Heart left ventricle (tissue), 16 donors: ENCODE data around the gene SEH1L. TPM values are rescaled to one million over a fixed set of nuclear protein-coding genes. Genes with fewer than 3 reads are reported as not detected.
A peak's percentile ranks its signal among the peaks of the same experiment; 100 is the strongest.

Source experiments
- ATAC-seq, 4 donors: fragments of 200-7000 bp; cut with Tn5 transposase; one replicate each; pipeline ENCODE4 v1.9.1; 2020 to 2022; ENCODE audit warnings: moderate library complexity in 4 of 4, mild to moderate bottlenecking in 3 of 4, moderate number of reproducible peaks in 1 of 4
- DNase-seq, 5 donors: peaks; one replicate each; pipeline ENCODE4 v3.0.0-alpha.2; 2020
- H3K27ac ChIP-seq, 12 donors: fragments of 200-600 bp; sonication (generic) in 4 of 12; one replicate each; pipeline versions ENCODE4 v1.5.0 to v1.8.0; 2016 to 2022; ENCODE audit warnings: mild to moderate bottlenecking in 2 of 12
- H3K27me3 ChIP-seq, 9 donors: fragments of 200-600 bp; sonication (generic) in 2 of 9; one replicate each; pipeline versions ENCODE4 v1.5.1 to v1.8.0; 2016 to 2022; ENCODE audit warnings: mild to moderate bottlenecking in 3 of 9
- H3K36me3 ChIP-seq, 9 donors: fragments of 200-600 bp; sonication (generic) in 2 of 9; one replicate each; pipeline versions ENCODE4 v1.5.0 to v1.8.0; 2018 to 2022; ENCODE audit warnings: mild to moderate bottlenecking in 2 of 9
- H3K4me1 ChIP-seq, 12 donors: fragments of 200-600 bp; sonication (generic) in 4 of 12; one replicate each; pipeline versions ENCODE4 v1.5.0 to v1.8.0; 2016 to 2022; ENCODE audit warnings: mild to moderate bottlenecking in 3 of 12
- H3K4me3 ChIP-seq, 12 donors: fragments of 200-600 bp; sonication (generic) in 4 of 12; one replicate each; pipeline versions ENCODE4 v1.5.0 to v1.8.0; 2017 to 2022; ENCODE audit warnings: mild to moderate bottlenecking in 9 of 12, moderate library complexity in 4 of 12
- H3K9me3 ChIP-seq, 12 donors: fragments of 200-600 bp; sonication (generic) in 4 of 12; one replicate each; pipeline versions ENCODE4 v1.5.0 to v1.8.0; 2016 to 2022; ENCODE audit warnings: mild to moderate bottlenecking in 1 of 12
- POLR2A ChIP-seq, 2 donors: fragments of 450-650 bp; IDR thresholded peaks; one replicate each; pipeline ENCODE4 v1.6.1; 2017; ENCODE audit warnings: antibody characterized with exemption in 2 of 2, mild to moderate bottlenecking in 2 of 2, moderate library complexity in 2 of 2
- WGBS, 4 donors: extraction: QIAGEN DNeasy Blood & Tissue Kit in 2 of 4; methylation state at CpG; one replicate each; pipeline versions ENCODE4 v1.1.5 to v1.1.7; 2013 to 2018; 5-methylcytosine and 5-hydroxymethylcytosine counted together
- intact Hi-C, 10 donors: fragments of 100-400 bp; cut with DNase I; formaldehyde crosslinking; loops; one replicate each; pipeline versions ENCODE4 v1.11.1 to v1.14.2; 2022
- polyA plus RNA-seq, 2 donors: library from polyadenylated mRNA; stranded (reverse); fragments of 200-250 nt; gene quantifications; one replicate each; pipeline ENCODE4 v1.2.3, GENCODE V29; 2013
- total RNA-seq, 9 donors: library from RNA; depleted of rRNA in 2 of 9; stranded (reverse); fragments of >200 nt in 2 of 9; fragmentation: NEBNext Ultra II Directional in 3 of 9; extraction: Animal tissue kit (Norgen Biotek cat#: 25700) in 3 of 9; gene quantifications; one replicate each; pipeline versions ENCODE4 v1.1.0 to v1.2.4, GENCODE V29; 2016 to 2023
- TF ChIP-seq, protein P1 (sequence below), 12 donors: fragments of 200-600 bp; sonication (generic) in 4 of 12; IDR thresholded peaks; one replicate each; pipeline versions ENCODE4 v1.5.0 to v1.8.0; 2018 to 2022; ENCODE audit warnings: antibody characterized with exemption in 12 of 12, mild to moderate bottlenecking in 5 of 12
- donor health status: ischemic (EF 13 %, LVEDD 7.1; RV severe dilation, severe dysfunction).
- donor health status: healthy with polysubstance abuse.
- donor health status: DM: no; HTN: yes; CAD: no.
- donor health status: DM: no; HTN: no; CAD: no.
- donor health status: ischemic (EF 25% LVEDD 6.9; RV normal size, moderate dysfunction).
- donor health status: ischemic (EF 25% LVEDD 5.7; RV mildly dilated, moderate dysfunction).
- donor health status: healthy.
- donor health status: DM: yes; HTN: yes; CAD: no.
- donor health status: ischemic (EF 35%, LVEDD 5.7; RV mildly dilated, moderate dysfunction).
- donor health status: nonischemic (EF 11% LVEDD 7.7; RV severe dilation, severe dysfunction).
- donor health status: DM: yes; HTN: yes; CAD: no.
- donor health status: PGD.
- donor health status: ischemic (EF 29% LVEDD 5.4; RV normal size, mild dysfunction).
- donor health status: nonischemic (EF 23%, LVEDD 6.1; RV moderate dilation, normal function).

Gene SEH1L
- total and polyA plus RNA-seq, 11 donors, result 8.6 to 39.9 (median 18.5) TPM

DNA sequence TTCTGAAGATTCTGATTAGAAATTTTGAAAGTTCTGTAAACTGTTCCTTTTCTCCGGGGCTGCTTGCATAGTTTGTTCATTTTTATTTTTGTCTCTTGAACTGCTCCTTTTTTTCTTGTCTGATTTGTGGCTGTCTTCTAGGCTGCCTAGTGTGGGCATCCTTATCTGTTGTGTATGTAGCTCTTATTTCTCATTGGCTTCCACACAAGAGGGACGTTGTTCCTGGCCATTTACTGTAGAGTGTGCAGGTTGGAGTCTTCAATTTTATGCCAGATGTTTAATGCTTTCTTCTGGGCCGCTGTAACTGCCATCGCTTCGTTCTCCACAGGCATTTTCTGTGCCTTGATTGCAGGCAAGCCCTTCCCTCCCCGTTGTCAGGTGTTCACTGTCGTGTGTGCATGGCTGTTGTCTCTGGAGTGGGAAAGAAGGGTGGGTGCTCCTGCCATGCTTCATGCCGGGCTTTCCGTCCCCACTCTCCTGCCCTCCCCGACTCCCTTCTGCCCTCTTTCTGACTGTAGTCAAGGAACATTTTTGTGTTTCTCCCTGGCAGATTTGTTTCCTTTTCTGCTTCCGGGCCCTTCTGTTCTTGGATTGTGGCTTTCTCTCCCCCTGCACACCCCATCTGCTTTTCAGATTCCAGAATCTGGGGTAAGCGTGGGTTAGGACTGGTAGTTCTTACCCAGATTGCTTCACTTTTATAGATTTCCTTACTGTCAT lies 58.9 kb downstream of the SEH1L start:
- H3K27ac ChIP-seq, result no peak overlapping the region
- ATAC-seq, result peak in 1 of 4 donors; percentile 35
- intact Hi-C loops, result loop anchor here in 7 of 10 donors (10.0 kb wide), 6 partner anchors 58 to 158 kb away; no protein-coding TSS in a partner anchor

DNA sequence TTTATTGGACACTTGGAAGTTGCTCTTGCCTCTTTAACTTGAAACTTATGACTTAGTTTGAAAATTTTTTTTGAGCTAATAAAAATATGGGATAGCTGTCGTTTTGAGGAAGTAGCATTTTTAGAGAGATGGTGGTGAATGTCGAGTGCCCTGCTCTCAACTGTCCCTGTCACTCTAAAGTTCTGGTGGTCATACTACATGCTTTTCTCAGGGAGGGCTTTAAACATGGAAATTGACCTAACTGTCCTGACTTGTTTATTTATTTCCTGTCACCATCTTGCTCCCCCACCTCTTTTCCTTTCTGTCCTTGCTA lies 59.4 kb downstream of the SEH1L start:
- TF ChIP-seq, protein P1, sequence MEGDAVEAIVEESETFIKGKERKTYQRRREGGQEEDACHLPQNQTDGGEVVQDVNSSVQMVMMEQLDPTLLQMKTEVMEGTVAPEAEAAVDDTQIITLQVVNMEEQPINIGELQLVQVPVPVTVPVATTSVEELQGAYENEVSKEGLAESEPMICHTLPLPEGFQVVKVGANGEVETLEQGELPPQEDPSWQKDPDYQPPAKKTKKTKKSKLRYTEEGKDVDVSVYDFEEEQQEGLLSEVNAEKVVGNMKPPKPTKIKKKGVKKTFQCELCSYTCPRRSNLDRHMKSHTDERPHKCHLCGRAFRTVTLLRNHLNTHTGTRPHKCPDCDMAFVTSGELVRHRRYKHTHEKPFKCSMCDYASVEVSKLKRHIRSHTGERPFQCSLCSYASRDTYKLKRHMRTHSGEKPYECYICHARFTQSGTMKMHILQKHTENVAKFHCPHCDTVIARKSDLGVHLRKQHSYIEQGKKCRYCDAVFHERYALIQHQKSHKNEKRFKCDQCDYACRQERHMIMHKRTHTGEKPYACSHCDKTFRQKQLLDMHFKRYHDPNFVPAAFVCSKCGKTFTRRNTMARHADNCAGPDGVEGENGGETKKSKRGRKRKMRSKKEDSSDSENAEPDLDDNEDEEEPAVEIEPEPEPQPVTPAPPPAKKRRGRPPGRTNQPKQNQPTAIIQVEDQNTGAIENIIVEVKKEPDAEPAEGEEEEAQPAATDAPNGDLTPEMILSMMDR (IDR thresholded peaks at IDR 0.05), result no peak
- TF ChIP-seq POLR2A (IDR thresholded peaks at IDR 0.05), result no peak
- no peak overlapping the region for H3K27ac ChIP-seq
- H3K36me3 ChIP-seq, result peaks cover 0 to 66% (median 49%) of the 10 kb centered on the region in 9 donors
- intact Hi-C loops, result loop anchor here in 7 of 10 donors (10.0 kb wide), 6 partner anchors 58 to 158 kb away; no protein-coding TSS in a partner anchor
- H3K4me1 ChIP-seq, result peaks cover 0 to 15% (median 0%) of the 10 kb centered on the region in 12 donors
- no peaks in the 10 kb centered on the region for H3K27me3 ChIP-seq
- 41 to 63% (median 48%) methylated on average over 2 of the region's 2 CpGs for WGBS, 4 donors
- H3K4me3 ChIP-seq, result no peak overlapping the region
- H3K9me3 ChIP-seq, result no peaks in the 10 kb centered on the region
- ATAC-seq (no peak), DNase-seq (no peak)

More for the DNA sequence above, 58.9 kb downstream of the SEH1L start:
- 70 to 77% (median 75%) methylated on average over 12 of the region's 12 CpGs for WGBS, 4 donors
- H3K27me3 ChIP-seq, result no peaks in the 10 kb centered on the region
- H3K36me3 ChIP-seq, result peaks cover 0 to 66% (median 50%) of the 10 kb centered on the region in 9 donors
- TF ChIP-seq POLR2A (IDR thresholded peaks at IDR 0.05), result no peak
- TF ChIP-seq, protein P1 (IDR thresholded peaks at IDR 0.05), result no peak
- H3K4me3 ChIP-seq, result no peak overlapping the region
- H3K4me1 ChIP-seq, result peaks cover 0 to 15% (median 0%) of the 10 kb centered on the region in 12 donors
- no peaks in the 10 kb centered on the region for H3K9me3 ChIP-seq
- DNase-seq, result no peak

DNA sequence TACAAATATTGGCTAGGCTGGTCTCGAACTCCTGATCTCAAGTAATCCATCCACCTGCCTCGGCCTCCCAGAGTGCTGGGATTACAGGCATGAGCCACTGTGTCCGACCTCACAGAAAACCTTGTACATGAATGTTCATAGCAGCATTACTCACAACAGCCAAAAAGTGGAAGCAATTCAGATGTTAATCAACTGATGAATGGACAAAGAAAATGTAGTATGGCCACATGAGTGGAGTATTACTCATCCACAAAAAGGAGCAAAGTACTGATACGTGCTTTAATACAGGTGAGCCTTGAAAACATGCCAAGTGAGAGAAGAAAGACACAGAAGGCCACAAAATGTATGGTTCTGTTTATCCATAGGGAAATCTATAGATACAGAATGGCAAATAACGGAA lies 63.9 kb downstream of the SEH1L start:
- ATAC-seq (no peak), DNase-seq (no peak)
- Histone ChIP-seq H3K27ac (no peak overlapping the region), H3K36me3 (peaks cover 0 to 93% (median 76%) of the 10 kb centered on the region in 9 donors), H3K9me3 (no peaks in the 10 kb centered on the region), H3K4me1 (peaks cover 0 to 28% (median under 1%) of the 10 kb centered on the region in 12 donors), H3K4me3 (no peak overlapping the region), H3K27me3 (no peaks in the 10 kb centered on the region)
- TF ChIP-seq, protein P1 (IDR thresholded peaks at IDR 0.05), result no peak
- no peak for TF ChIP-seq POLR2A (IDR thresholded peaks at IDR 0.05)
- WGBS, 4 donors, result 94 to 98% (median 97%) methylated on average over 5 of the region's 5 CpGs
- intact Hi-C loops, result loop anchor here in 1 of 10 donors (5.0 kb wide), 1 partner anchor 81 kb away; no protein-coding TSS in a partner anchor

DNA sequence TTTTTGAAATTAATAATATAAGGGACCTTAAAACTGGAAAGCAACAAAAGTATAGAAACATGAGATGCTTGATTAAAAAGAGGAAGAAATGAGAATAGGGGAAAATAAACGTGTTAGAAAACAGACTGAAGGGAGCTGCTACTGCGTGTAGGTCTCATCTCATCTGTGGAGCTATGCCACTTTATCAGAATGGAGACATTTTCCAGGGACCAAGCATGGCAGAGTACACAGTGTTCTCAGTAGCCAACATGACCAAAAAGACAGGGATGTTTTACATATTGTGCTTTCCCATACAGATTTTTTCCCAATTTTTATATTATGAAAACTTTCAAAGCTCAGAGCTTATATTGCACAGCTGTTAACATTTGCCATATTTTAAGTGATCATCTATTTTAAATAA lies 66.4 kb downstream of the SEH1L start:
- TF ChIP-seq POLR2A (IDR thresholded peaks at IDR 0.05), result no peak
- TF ChIP-seq, protein P1 (IDR thresholded peaks at IDR 0.05), result no peak
- Histone ChIP-seq H3K4me3 (no peak overlapping the region), H3K27ac (peak overlapping the region in 3 of 12 donors; percentile 20 to 55 (median 55)), H3K4me1 (peaks cover 0 to 21% (median 0%) of the 10 kb centered on the region in 12 donors), H3K36me3 (peaks cover 0 to 100% (median 92%) of the 10 kb centered on the region in 9 donors), H3K27me3 (no peaks in the 10 kb centered on the region), H3K9me3 (no peaks in the 10 kb centered on the region)
- 44 to 65% (median 58%) methylated on average over 2 of the region's 2 CpGs for WGBS, 4 donors
- DNase-seq (no peak), ATAC-seq (peak; percentile 81 to 87 (median 83))
- intact Hi-C loops, result loop anchor here in 1 of 10 donors (5.0 kb wide), 1 partner anchor 78 kb away; no protein-coding TSS in a partner anchor
